Adrenal gland (tissue), 5 donors: ENCODE measurements around the gene SLC8B1.

ENCODE experiments used
- POLR2A ChIP-seq, 2 donors: fragments of 450-650 bp; IDR thresholded peaks; one replicate each; pipeline ENCODE4 v1.6.1; 2017; ENCODE audit warnings: antibody characterized with exemption in 2 of 2, mild to moderate bottlenecking in 2 of 2, moderate library complexity in 1 of 2
- TF ChIP-seq, protein P1 (sequence below), 6 experiments: fragments of 450-650 bp in 4 of 6; fragments of 200-600 bp in 2 of 6; sonication (generic) in 1 of 6; IDR thresholded peaks; 1 replicate in 5 of 6; 2 replicates in 1 of 6; pipeline versions ENCODE4 v1.5.1 to v1.8.0; 2016 to 2021; ENCODE audit warnings: antibody characterized with exemption in 6 of 6, mild to moderate bottlenecking in 2 of 6, moderate library complexity in 1 of 6
- donor health status: DM: no; HTN: no; CAD: no.

DNA sequence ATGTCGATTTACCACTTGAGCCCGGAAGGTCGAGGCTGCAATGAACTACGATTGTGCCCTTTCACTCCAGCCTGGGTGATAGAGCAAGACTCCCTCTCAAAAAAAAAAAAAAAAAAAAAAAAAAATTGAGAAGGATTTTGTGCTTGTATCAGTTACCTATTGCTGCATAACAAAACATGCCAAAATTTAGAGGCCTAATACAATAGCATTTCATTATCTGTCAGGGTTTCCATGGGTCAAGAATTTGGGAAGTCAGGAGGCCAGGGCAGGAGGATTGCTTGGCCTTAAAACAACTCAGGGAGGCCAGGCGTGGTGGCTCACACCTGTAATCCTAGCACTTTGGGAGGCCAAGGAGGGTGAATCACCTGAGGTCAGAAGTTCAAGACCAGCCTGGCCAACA is 4.6 kb upstream of the SLC8B1 start:
- TF ChIP-seq POLR2A (IDR thresholded peaks at IDR 0.05), result no peak
- TF ChIP-seq, protein P1, sequence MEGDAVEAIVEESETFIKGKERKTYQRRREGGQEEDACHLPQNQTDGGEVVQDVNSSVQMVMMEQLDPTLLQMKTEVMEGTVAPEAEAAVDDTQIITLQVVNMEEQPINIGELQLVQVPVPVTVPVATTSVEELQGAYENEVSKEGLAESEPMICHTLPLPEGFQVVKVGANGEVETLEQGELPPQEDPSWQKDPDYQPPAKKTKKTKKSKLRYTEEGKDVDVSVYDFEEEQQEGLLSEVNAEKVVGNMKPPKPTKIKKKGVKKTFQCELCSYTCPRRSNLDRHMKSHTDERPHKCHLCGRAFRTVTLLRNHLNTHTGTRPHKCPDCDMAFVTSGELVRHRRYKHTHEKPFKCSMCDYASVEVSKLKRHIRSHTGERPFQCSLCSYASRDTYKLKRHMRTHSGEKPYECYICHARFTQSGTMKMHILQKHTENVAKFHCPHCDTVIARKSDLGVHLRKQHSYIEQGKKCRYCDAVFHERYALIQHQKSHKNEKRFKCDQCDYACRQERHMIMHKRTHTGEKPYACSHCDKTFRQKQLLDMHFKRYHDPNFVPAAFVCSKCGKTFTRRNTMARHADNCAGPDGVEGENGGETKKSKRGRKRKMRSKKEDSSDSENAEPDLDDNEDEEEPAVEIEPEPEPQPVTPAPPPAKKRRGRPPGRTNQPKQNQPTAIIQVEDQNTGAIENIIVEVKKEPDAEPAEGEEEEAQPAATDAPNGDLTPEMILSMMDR (IDR thresholded peaks at IDR 0.05), result no peak
